GM12892 (cell line): Measurements from ENCODE around the gene TMPRSS4.

Experiments
- DNase-seq: peaks from one replicate; pipeline ENCODE4 v3.0.0; 2011; ENCODE audit not compliant: insufficient read length
- FAIRE-seq: peaks from 2 replicates; lab custom pipeline; 2011; peaks lifted over from hg19 to GRCh38; lab: Jason Lieb, UNC
- POLR2A ChIP-seq: IDR thresholded peaks from 2 replicates; pipeline ENCODE4 v1.6.1; 2011; ENCODE audit warnings: low read depth, low read length, control low read depth
- POLR2AphosphoS5 ChIP-seq: IDR thresholded peaks from 2 replicates; pipeline ENCODE4 v1.6.1; 2011; ENCODE audit warnings: low read depth, low read length, control low read depth
- TAF1 ChIP-seq: IDR thresholded peaks from 2 replicates; pipeline ENCODE4 v1.6.1; 2011; ENCODE audit warnings: low read depth, mild to moderate bottlenecking, control low read depth, low read length, borderline replicate concordance

TMPRSS4 gene

DNA sequence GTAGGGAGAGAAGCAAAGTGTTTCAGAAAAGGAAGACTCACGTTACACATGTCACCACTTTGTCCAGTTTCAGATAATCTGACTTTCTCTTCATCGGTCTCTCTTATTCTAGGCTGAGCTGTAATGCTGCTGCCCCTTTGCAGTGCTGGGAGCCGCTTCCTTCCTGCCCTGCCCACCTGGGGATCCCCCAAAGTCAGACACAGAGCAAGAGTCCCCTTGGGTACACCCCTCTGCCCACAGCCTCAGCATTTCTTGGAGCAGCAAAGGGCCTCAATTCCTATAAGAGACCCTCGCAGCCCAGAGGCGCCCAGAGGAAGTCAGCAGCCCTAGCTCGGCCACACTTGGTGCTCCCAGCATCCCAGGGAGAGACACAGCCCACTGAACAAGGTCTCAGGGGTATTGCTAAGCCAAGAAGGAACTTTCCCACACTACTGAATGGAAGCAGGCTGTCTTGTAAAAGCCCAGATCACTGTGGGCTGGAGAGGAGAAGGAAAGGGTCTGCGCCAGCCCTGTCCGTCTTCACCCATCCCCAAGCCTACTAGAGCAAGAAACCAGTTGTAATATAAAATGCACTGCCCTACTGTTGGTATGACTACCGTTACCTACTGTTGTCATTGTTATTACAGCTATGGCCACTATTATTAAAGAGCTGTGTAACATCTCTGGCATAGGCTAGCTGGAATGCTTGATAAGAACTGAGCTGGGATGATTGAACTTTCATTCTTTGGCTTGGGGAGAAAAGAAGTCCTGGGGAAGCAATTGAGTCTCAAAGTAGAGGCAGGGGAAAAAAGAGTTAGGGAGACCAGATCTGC is 41.1 kb downstream of the TMPRSS4 start:
- FAIRE-seq (peak; percentile 73), DNase-seq (no peak)
- TF ChIP-seq POLR2A (no peak), POLR2AphosphoS5 (no peak), TAF1 (no peak)

DNA sequence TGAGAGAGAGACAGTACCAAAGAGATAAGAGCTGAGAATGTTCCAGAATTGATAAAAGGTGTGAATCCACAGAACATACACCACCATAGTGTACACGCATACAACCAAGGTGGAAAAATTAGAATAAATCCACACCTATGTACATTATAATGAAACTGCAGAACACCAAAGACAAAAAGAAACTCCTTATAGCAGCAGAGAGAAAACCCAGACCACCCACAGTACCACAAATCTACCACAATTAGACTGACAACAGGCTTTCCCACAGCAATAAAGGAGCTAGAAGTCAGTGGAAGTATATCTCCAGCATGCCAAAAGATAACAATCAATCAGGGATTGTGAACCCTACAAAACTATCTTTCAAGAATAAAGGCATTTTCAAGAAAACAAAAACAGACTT is 43.9 kb downstream of the TMPRSS4 start:
- TF ChIP-seq TAF1 = no peak
- FAIRE-seq = peak; percentile 78
- DNase-seq = no peak

DNA sequence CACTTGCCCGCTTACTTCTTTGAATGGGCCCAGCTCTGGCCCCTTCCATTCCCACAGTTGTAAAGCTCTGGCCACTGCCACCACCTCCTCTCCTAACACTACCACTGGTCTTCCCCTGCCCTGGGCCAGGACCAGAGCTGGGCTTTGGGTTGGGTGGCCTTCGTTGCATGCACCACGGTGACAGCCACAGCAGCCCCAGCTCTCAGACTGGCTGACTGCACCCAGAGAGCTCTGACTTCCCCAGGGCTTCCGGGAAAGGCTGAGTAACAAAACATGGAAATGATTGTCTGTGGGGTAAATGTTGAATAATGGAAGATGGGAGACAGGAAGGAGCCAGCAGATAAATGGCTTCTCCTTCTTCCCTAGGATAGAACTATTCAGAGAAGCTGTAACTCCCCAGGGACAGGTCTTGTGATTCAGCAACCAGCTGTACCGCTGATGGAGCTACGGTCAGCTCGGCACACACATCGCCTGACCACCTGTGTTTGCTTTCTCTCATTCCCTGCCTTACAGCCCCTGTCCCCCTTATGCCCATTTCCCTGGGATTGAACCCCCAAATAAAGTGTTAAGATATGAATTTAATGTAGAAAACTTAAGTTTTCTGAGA is 48.2 kb downstream of the TMPRSS4 start:
- FAIRE-seq (no peak), DNase-seq (no peak)
- TF ChIP-seq POLR2A = no peak
- no peak for TF ChIP-seq TAF1
- TF ChIP-seq POLR2AphosphoS5 = no peak

DNA sequence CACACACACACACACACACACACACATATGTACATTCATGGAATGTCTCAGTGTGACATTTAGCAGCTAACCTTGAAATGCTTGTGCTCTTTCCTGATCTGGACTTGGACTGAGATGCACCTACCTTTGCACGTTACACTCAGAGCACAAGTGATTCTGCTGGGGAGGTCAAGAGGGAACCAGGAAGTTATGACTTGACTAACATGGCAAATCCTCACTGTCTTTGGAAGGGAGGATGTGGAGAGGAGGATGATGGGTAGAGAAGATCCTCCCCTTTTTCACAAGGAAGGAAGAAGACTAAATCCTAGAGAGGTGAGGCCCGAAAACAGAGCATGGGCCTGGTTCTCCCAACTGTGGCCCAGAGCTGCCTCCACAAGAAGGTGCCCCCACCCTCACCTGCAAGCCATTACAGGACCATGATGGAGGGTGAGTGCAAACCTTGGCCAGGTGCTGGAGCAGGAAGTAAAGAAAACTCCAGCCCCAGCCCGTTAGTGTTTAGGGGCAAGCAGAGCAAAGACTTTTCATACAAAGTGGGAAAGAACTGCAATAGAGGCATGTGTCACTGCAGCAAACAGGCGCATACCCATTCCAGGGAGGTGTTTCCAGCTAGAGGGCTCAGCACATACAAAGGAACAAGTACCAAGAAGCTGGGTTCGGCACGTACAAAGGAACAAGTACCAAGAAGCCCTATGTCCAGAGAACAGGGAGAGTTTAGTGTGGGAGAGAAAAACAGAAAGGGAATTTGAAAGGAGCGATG is 49.4 kb downstream of the TMPRSS4 start:
- DNase-seq (no peak), FAIRE-seq (no peak)
- TF ChIP-seq TAF1 (no peak), POLR2AphosphoS5 (peak; percentile 86), POLR2A (peak; percentile 88)

GRCh38 chr11:118128310-118128709 is 51.4 kb downstream of the TMPRSS4 start:
- DNase-seq = no peak
- TF ChIP-seq POLR2A (no peak), TAF1 (no peak), POLR2AphosphoS5 (no peak)
- no peak for FAIRE-seq

GRCh38 chr11:118128721-118129470 is 52.0 kb downstream of the TMPRSS4 start:
- no peak for FAIRE-seq
- TF ChIP-seq POLR2A = no peak
- TF ChIP-seq POLR2AphosphoS5 = no peak
- no peak for TF ChIP-seq TAF1
- no peak for DNase-seq

DNA sequence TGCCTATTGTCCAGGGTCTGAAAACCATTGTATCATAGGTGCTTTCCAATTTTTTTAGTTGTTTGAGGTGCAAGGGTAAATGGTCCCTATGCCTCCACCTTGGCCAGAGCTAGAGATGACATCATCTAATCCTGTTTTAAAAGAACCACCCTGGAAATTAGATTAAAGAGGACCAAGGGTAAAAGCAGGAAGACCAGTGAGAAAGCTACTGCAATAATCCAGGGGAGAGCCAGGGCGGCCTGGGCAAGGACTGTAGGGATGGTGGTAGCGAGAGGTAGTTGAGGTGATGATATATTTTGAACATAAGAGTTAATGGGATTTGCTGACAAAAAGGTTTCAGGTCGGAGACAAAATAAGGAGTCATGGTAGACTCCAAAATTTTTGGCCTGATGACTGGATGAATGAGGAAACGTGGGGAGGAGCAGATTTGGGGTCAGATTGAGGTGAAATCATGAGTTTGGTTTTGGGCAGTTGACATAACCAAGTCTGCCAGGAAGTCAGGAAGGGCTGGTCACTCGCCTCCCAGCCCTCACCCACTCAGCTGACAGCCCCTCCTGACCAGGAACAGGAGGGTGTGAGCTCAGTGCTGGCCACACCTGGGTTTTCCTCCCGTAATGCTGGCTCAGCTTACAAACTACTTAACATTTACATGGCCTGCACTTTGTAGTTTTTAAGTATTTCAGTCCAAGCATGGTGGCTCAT is 52.7 kb downstream of the TMPRSS4 start:
- no peak for DNase-seq
- no peak for TF ChIP-seq POLR2A
- no peak for TF ChIP-seq TAF1
- TF ChIP-seq POLR2AphosphoS5 = no peak
- FAIRE-seq = no peak

DNA sequence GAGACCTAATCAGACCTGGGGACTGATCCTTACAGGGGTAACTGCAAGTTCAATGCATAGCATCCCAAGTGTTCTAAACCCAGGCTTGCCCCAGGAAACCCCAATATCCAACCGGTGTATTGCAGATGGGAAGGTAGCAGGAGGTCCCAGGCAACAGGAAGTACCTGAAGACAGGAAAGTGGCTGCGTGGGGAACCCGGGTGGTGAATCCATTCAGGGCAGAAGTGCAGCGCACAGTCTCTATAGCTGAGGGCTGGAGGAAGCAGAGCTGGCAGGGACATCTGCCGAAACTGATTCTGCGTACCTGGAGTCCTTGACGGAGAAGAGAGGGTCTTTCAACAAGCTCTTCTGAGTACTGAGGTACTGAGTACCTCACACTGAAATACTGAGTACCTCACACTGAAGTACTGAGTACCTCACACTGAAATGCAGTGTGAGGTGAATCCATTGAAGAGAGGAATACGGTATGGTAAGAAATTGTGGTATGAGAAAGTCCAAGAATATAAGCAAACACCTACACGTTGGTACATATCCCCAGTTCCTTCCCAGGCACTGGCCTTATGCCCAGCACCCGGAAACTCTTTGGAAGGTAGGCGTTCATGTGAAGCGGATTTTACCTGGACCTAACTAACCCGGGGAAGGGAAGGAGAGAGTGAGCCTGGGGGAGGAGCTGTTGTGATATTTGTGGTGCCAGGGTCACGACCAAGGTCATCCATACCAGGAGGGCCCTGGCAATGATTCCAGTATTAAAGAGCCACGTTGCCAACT is 55.7 kb downstream of the TMPRSS4 start:
- DNase-seq (no peak), FAIRE-seq (no peak)
- no peak for TF ChIP-seq POLR2AphosphoS5
- TF ChIP-seq POLR2A = no peak
- TF ChIP-seq TAF1 = no peak

- DNase-seq (no peak), FAIRE-seq (no peak)
- no peak for TF ChIP-seq POLR2AphosphoS5
- TF ChIP-seq TAF1 = no peak
- TF ChIP-seq POLR2A = no peak
These were observed 56.9 kb downstream of the TMPRSS4 start for GRCh38 chr11:118133816-118134215.
